Osteoblast (primary cell): Measurements from ENCODE around the gene SPACA4. TPM values are rescaled to one million over a fixed set of nuclear protein-coding genes. Genes with fewer than 3 reads are reported as not detected.

ENCODE experiments used
- DNase-seq: peaks from one replicate; pipeline ENCODE4 v3.0.0; 2011; ENCODE audit warnings: low spot score, mixed read lengths; ENCODE audit not compliant: insufficient read length; ENCODE audit errors: missing footprints
- H2AFZ ChIP-seq: 2 replicates; pipeline ENCODE4 v1.6.0; 2011; ENCODE audit warnings: mild to moderate bottlenecking, low read length
- H3K27ac ChIP-seq: 2 replicates; pipeline ENCODE4 v1.5.1; 2011; ENCODE audit warnings: mild to moderate bottlenecking, low read depth, low read length, moderate library complexity
- H3K27me3 ChIP-seq: 2 replicates; pipeline ENCODE4 v1.6.0; 2012; ENCODE audit warnings: mild to moderate bottlenecking, control low read depth, inconsistent platforms, low read length, moderate library complexity; ENCODE audit not compliant: insufficient read depth
- H3K36me3 ChIP-seq: 2 replicates; pipeline ENCODE4 v1.5.1; 2011; ENCODE audit warnings: mild to moderate bottlenecking, low read length, control low read depth, moderate library complexity; ENCODE audit not compliant: insufficient read depth
- H3K4me1 ChIP-seq: 2 replicates; pipeline ENCODE4 v1.5.1; 2011; ENCODE audit warnings: mild to moderate bottlenecking, low read length, control low read depth, moderate library complexity; ENCODE audit not compliant: insufficient read depth
- H3K4me2 ChIP-seq: 2 replicates; pipeline ENCODE4 v1.6.0; 2011; ENCODE audit warnings: mild to moderate bottlenecking, low read length; ENCODE audit not compliant: insufficient read depth
- H3K4me3 ChIP-seq: fragments of 200-600 bp; sonication (generic); 3 replicates; pipeline ENCODE4 v1.5.1; 2012; ENCODE audit warnings: mild to moderate bottlenecking, low read length, inconsistent platforms; ENCODE audit not compliant: insufficient read depth
- H3K79me2 ChIP-seq: 2 replicates; pipeline ENCODE4 v1.6.0; 2012; ENCODE audit warnings: mild to moderate bottlenecking, low read length, control low read depth, inconsistent platforms; ENCODE audit not compliant: insufficient read depth
- H3K9me3 ChIP-seq: 2 replicates; pipeline ENCODE4 v1.5.1; 2011; ENCODE audit warnings: low read depth, low read length, control low read depth
- H4K20me1 ChIP-seq: 2 replicates; pipeline ENCODE4 v1.6.0; 2012; ENCODE audit warnings: mild to moderate bottlenecking, low read length, control low read depth; ENCODE audit not compliant: insufficient read depth
- CTCF ChIP-seq: IDR thresholded peaks from 2 replicates; pipeline ENCODE4 v1.5.1; 2011; ENCODE audit warnings: mild to moderate bottlenecking, low read depth, low read length, moderate library complexity; ENCODE audit errors: extremely low read depth
- total RNA-seq: library from RNA; depleted of rRNA; stranded (reverse); fragments of >200 nt; gene quantifications from 2 replicates; pipeline ENCODE4 v1.2.3, GENCODE V29; 2012

Gene SPACA4
- total RNA-seq, 1 donor: not detected

- Histone ChIP-seq H3K36me3 (no peaks in the 10 kb centered on the region), H4K20me1 (no peaks in the 10 kb centered on the region), H3K4me2 (no peak overlapping the region), H3K4me1 (no peaks in the 10 kb centered on the region), H3K27me3 (no peaks in the 10 kb centered on the region), H3K9me3 (no peaks in the 10 kb centered on the region), H3K79me2 (no peaks in the 10 kb centered on the region), H2AFZ (no peak overlapping the region), H3K27ac (no peak overlapping the region), H3K4me3 (no peak overlapping the region)
- peak; percentile 91 for DNase-seq
- TF ChIP-seq CTCF: no peak
Observed at GRCh38 chr19:48603001-48603400, 3.5 kb upstream of the SPACA4 start.

- no peaks in the 10 kb centered on the region for H4K20me1 ChIP-seq
- no peak overlapping the region for H3K4me3 ChIP-seq
- H3K79me2 ChIP-seq: no peaks in the 10 kb centered on the region
- no peaks in the 10 kb centered on the region for H3K4me1 ChIP-seq
- no peaks in the 10 kb centered on the region for H3K36me3 ChIP-seq
- no peak for TF ChIP-seq CTCF
- H3K9me3 ChIP-seq: no peaks in the 10 kb centered on the region
- H3K27ac ChIP-seq: no peak overlapping the region
- DNase-seq: no peak
- no peak overlapping the region for H2AFZ ChIP-seq
- no peak overlapping the region for H3K4me2 ChIP-seq
- H3K27me3 ChIP-seq: no peaks in the 10 kb centered on the region
Observed at GRCh38 chr19:48603449-48603848, 3.1 kb upstream of the SPACA4 start.

- H2AFZ ChIP-seq: no peak overlapping the region
- H3K79me2 ChIP-seq: no peaks in the 10 kb centered on the region
- no peak overlapping the region for H3K4me2 ChIP-seq
- peak; percentile 39 for DNase-seq
- H3K27ac ChIP-seq: no peak overlapping the region
- TF ChIP-seq CTCF: no peak
- no peak overlapping the region for H3K4me3 ChIP-seq
- H3K4me1 ChIP-seq: no peaks in the 10 kb centered on the region
- no peaks in the 10 kb centered on the region for H3K36me3 ChIP-seq
- no peaks in the 10 kb centered on the region for H3K9me3 ChIP-seq
- no peaks in the 10 kb centered on the region for H4K20me1 ChIP-seq
- H3K27me3 ChIP-seq: no peaks in the 10 kb centered on the region
Observed at GRCh38 chr19:48603850-48604249, 2.7 kb upstream of the SPACA4 start.

- no peak for TF ChIP-seq CTCF
- Histone ChIP-seq H3K36me3 (no peaks in the 10 kb centered on the region), H3K4me3 (no peak overlapping the region), H4K20me1 (no peaks in the 10 kb centered on the region), H3K4me1 (no peaks in the 10 kb centered on the region), H2AFZ (no peak overlapping the region), H3K27ac (no peak overlapping the region), H3K4me2 (no peak overlapping the region), H3K9me3 (no peaks in the 10 kb centered on the region), H3K27me3 (no peaks in the 10 kb centered on the region), H3K79me2 (no peaks in the 10 kb centered on the region)
- peak; percentile 54 for DNase-seq
Observed at GRCh38 chr19:48607359-48607755, 815 bp downstream of the SPACA4 start.
